GM12878 (cell line): Measurements from ENCODE around the gene L1CAM. TPM values are rescaled to one million over a fixed set of nuclear protein-coding genes. Genes with fewer than 3 reads are reported as not detected.

ENCODE experiments used
- BACH1 ChIP-seq: fragments of 450-650 bp; IDR thresholded peaks from 2 replicates; pipeline ENCODE4 v1.6.1; 2017; ENCODE audit warnings: mild to moderate bottlenecking, borderline replicate concordance
- BCL11A ChIP-seq: IDR thresholded peaks from 2 replicates; pipeline ENCODE4 v1.6.1; 2011; ENCODE audit warnings: low read depth, low read length
- CTCF ChIP-seq, 3 experiments: IDR thresholded peaks in 2 of 3; conservative IDR thresholded peaks in 1 of 3; 2 replicates each; pipeline ENCODE4 v1.5.1; 2011; ENCODE audit warnings: low read depth in 3 of 3, low read length in 3 of 3, mild to moderate bottlenecking in 3 of 3, control low read depth in 2 of 3, moderate library complexity in 2 of 3, inconsistent platforms in 1 of 3, mixed read lengths in 1 of 3; ENCODE audit not compliant: control insufficient read depth in 2 of 3, insufficient read depth in 1 of 3; ENCODE audit errors: extremely low read depth in 1 of 3
- EGR1 ChIP-seq, 2 experiments: IDR thresholded peaks; 1 replicate in 1 of 2; 2 replicates in 1 of 2; pipeline ENCODE4 v1.6.1; 2011 to 2012; ENCODE audit warnings: low read depth in 2 of 2, low read length in 2 of 2, borderline replicate concordance in 1 of 2, mild to moderate bottlenecking in 1 of 2, moderate library complexity in 1 of 2
- ELK1 ChIP-seq: IDR thresholded peaks from 2 replicates; pipeline ENCODE4 v1.6.1; 2012; ENCODE audit warnings: low read depth, low read length, improper control_type of control experiment
- EP300 ChIP-seq, 2 experiments: fragments of 150-350 bp in 1 of 2; IDR thresholded peaks; 2 replicates each; pipeline ENCODE4 v1.6.1; 2011 to 2012; ENCODE audit warnings: low read depth in 2 of 2, low read length in 2 of 2, borderline replicate concordance in 1 of 2, improper control_type of control experiment in 1 of 2, inconsistent platforms in 1 of 2; ENCODE audit not compliant: control insufficient read depth in 1 of 2
- FOXK2 ChIP-seq: fragments of 450-650 bp; IDR thresholded peaks from 2 replicates; pipeline ENCODE4 v1.6.1; 2017; ENCODE audit warnings: mild to moderate bottlenecking, moderate library complexity
- FOXM1 ChIP-seq: IDR thresholded peaks from 2 replicates; pipeline ENCODE4 v1.6.1; 2012; ENCODE audit warnings: low read depth, mild to moderate bottlenecking, inconsistent platforms, low read length, moderate library complexity
- KDM1A ChIP-seq: fragments of 200-600 bp; sonication (generic); IDR thresholded peaks from 2 replicates; pipeline ENCODE4 v1.6.1; 2016; ENCODE audit warnings: borderline replicate concordance
- PAX5 ChIP-seq: IDR thresholded peaks from 2 replicates; pipeline ENCODE4 v1.6.1; 2011; ENCODE audit warnings: low read depth, low read length, borderline replicate concordance
- PKNOX1 ChIP-seq: fragments of 450-650 bp; IDR thresholded peaks from 2 replicates; pipeline ENCODE4 v1.6.1; 2016; ENCODE audit warnings: mild to moderate bottlenecking
- POU2F2 ChIP-seq: IDR thresholded peaks from 3 replicates; pipeline ENCODE4 v1.6.1; 2011; ENCODE audit warnings: low read depth, mild to moderate bottlenecking, low read length, borderline replicate concordance
- RAD51 ChIP-seq: fragments of 450-650 bp; IDR thresholded peaks from 2 replicates; pipeline ENCODE4 v1.6.1; 2016; ENCODE audit warnings: moderate library complexity, mild to moderate bottlenecking, inconsistent platforms
- RBBP5 ChIP-seq: fragments of 200-600 bp; sonication (generic); conservative IDR thresholded peaks from 2 replicates; pipeline ENCODE4 v1.6.1; 2016
- RUNX3 ChIP-seq: IDR thresholded peaks from 2 replicates; pipeline ENCODE4 v1.6.1; 2012; ENCODE audit warnings: low read length, inconsistent platforms
- SIN3A ChIP-seq: IDR thresholded peaks from 2 replicates; pipeline ENCODE4 v1.6.1; 2012; ENCODE audit warnings: low read depth, low read length, improper control_type of control experiment
- SIX5 ChIP-seq: IDR thresholded peaks from 2 replicates; pipeline ENCODE4 v1.6.1; 2011; ENCODE audit warnings: mild to moderate bottlenecking, low read depth, low read length, moderate library complexity; ENCODE audit not compliant: severe bottlenecking
- TARDBP ChIP-seq: IDR thresholded peaks from 2 replicates; pipeline ENCODE4 v1.6.1; 2016; ENCODE audit warnings: borderline replicate concordance
- TCF12 ChIP-seq: IDR thresholded peaks from 2 replicates; pipeline ENCODE4 v1.6.1; 2011; ENCODE audit warnings: low read depth, mild to moderate bottlenecking, low read length
- TCF7 ChIP-seq: IDR thresholded peaks from 2 replicates; pipeline ENCODE4 v1.6.1; 2014; ENCODE audit warnings: antibody characterized with exemption, borderline replicate concordance
- polyA plus RNA-seq, 11 experiments: library from polyadenylated mRNA; depleted of rRNA in 4 of 11; unstranded in 6 of 11; stranded (reverse) in 5 of 11; fragments of >200 nt; fragmentation: Nextera tagmentation in 4 of 11; fragmentation: Illumina TruSeq in 1 of 11; extraction: Ambion mirVana in 4 of 11; extraction: Trizol in 1 of 11; gene quantifications; 1 replicate in 1 of 11; 2 replicates in 10 of 11; pipeline versions ENCODE4 v1.2.1 to v1.2.3, GENCODE V29; 2011 to 2016; ENCODE audit warnings: inconsistent platforms in 2 of 11, missing spikeins in 2 of 11, low read depth in 1 of 11
- total RNA-seq, 4 experiments: library from RNA; depleted of rRNA in 3 of 4; stranded (reverse); fragments of >200 nt in 3 of 4; fragmentation: Illumina TruSeq in 1 of 4; extraction: Trizol in 1 of 4; gene quantifications; 2 replicates each; pipeline versions ENCODE4 v1.2.1 to v1.2.3, GENCODE V29; 2013 to 2021
- TF ChIP-seq, protein P1 (sequence below): fragments of 450-650 bp; IDR thresholded peaks from 2 replicates; pipeline ENCODE4 v1.6.1; 2017; ENCODE audit warnings: low read depth, mild to moderate bottlenecking, moderate library complexity
- TF ChIP-seq, protein P2 (sequence below): IDR thresholded peaks from 2 replicates; pipeline ENCODE4 v1.6.1; 2011; ENCODE audit warnings: mild to moderate bottlenecking, low read depth, low read length, moderate library complexity; ENCODE audit not compliant: insufficient replicate concordance

L1CAM gene
- total and polyA plus RNA-seq, 10 of the 15 experiments (the other 5 are each of a cell fraction or from before 2014, with no cell fraction given): 0.01 to 0.64 (median 0.09) TPM; not detected in 5

- no peak for TF ChIP-seq RAD51
- TF ChIP-seq ELK1: 0 out of 2 replicates have a peak, but pooled peaks have one; percentile 29
- TF ChIP-seq, protein P1, sequence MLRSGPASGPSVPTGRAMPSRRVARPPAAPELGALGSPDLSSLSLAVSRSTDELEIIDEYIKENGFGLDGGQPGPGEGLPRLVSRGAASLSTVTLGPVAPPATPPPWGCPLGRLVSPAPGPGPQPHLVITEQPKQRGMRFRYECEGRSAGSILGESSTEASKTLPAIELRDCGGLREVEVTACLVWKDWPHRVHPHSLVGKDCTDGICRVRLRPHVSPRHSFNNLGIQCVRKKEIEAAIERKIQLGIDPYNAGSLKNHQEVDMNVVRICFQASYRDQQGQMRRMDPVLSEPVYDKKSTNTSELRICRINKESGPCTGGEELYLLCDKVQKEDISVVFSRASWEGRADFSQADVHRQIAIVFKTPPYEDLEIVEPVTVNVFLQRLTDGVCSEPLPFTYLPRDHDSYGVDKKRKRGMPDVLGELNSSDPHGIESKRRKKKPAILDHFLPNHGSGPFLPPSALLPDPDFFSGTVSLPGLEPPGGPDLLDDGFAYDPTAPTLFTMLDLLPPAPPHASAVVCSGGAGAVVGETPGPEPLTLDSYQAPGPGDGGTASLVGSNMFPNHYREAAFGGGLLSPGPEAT: peak; percentile 59; the same call in 1 of the 2 replicates
- TF ChIP-seq TARDBP: no peak
- 0 out of 2 replicates have a peak, but pooled peaks have one; percentile 60 for TF ChIP-seq PAX5
- TF ChIP-seq, protein P2, sequence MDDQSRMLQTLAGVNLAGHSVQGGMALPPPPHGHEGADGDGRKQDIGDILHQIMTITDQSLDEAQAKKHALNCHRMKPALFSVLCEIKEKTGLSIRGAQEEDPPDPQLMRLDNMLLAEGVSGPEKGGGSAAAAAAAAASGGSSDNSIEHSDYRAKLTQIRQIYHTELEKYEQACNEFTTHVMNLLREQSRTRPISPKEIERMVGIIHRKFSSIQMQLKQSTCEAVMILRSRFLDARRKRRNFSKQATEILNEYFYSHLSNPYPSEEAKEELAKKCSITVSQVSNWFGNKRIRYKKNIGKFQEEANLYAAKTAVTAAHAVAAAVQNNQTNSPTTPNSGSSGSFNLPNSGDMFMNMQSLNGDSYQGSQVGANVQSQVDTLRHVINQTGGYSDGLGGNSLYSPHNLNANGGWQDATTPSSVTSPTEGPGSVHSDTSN: peak; percentile 64
- TF ChIP-seq EP300 (IDR thresholded peaks at IDR 0.05; ENCODE audit: borderline replicate concordance in 1 of 2, control insufficient read depth in 1 of 2, low read depth in 2 of 2, low read length in 2 of 2): no peak; a peak in 1 of 4 replicates
- TF ChIP-seq FOXM1: no peak
- no peak for TF ChIP-seq RBBP5
- TF ChIP-seq KDM1A: no peak
- peak; percentile 47; the same call in 1 of the 3 replicates for TF ChIP-seq POU2F2
- TF ChIP-seq EGR1 (IDR thresholded peaks at IDR 0.05; ENCODE audit: borderline replicate concordance in 1 of 2, low read depth in 2 of 2, low read length in 2 of 2): 0 out of 3 replicates have a peak, but pooled peaks of 1 of the 2 experiments have one; percentile 12
- TF ChIP-seq CTCF (IDR thresholded peaks at IDR 0.05 in 2 of 3, conservative IDR thresholded peaks at IDR 0.05 in 1 of 3; ENCODE audit: control insufficient read depth in 2 of 3, extremely low read depth in 1 of 3, insufficient read depth in 1 of 3, low read depth in 3 of 3, low read length in 3 of 3): peak in 1 of 3 experiments; percentile 14; a peak in 1 of 6 replicates
- no peak for TF ChIP-seq TCF7
- no peak for TF ChIP-seq FOXK2
- TF ChIP-seq RUNX3: peak; percentile 85
- TF ChIP-seq SIX5: no peak
- peak; percentile 28; the same call in 1 of the 2 replicates for TF ChIP-seq BCL11A
- TF ChIP-seq BACH1: 0 out of 2 replicates have a peak, but pooled peaks have one; percentile 15
- TF ChIP-seq SIN3A: peak; percentile 24; the same call in 1 of the 2 replicates
- TF ChIP-seq TCF12: peak; percentile 92
- peak; percentile 92 for TF ChIP-seq PKNOX1
Measured at GRCh38 chrX:153926858-153927671, 41.1 kb upstream of the L1CAM start (continued).
